Astrocyte of the spinal cord (primary cell): ENCODE data around the gene L3MBTL4.

Experiments
- DNase-seq: peaks from one replicate; pipeline ENCODE4 v3.0.0; 2011; ENCODE audit warnings: low read depth, low spot score
- H3K4me3 ChIP-seq: 2 replicates; pipeline ENCODE4 v1.5.1; 2011; ENCODE audit warnings: low read depth, mild to moderate bottlenecking, low read length, moderate library complexity
- CTCF ChIP-seq: IDR thresholded peaks from 2 replicates; pipeline ENCODE4 v1.5.1; 2012; ENCODE audit warnings: low read depth, mild to moderate bottlenecking, low read length, inconsistent platforms
- in situ Hi-C: cut with HindIII; loops from 2 replicates; pipeline ENCODE4 v1.10.0; 2017; ENCODE audit warnings: low sequenced_read_pairs

L3MBTL4 gene

GRCh38 chr18:6367208-6367607, 47.5 kb downstream of the L3MBTL4 start:
- no peak for TF ChIP-seq CTCF
- DNase-seq = no peak
- H3K4me3 ChIP-seq = no peak overlapping the region
- in situ Hi-C loops = no loop called here

GRCh38 chr18:6366776-6367175, 47.9 kb downstream of the L3MBTL4 start:
- DNase-seq = no peak
- H3K4me3 ChIP-seq = no peak overlapping the region
- in situ Hi-C loops = no loop called here
- no peak for TF ChIP-seq CTCF

GRCh38 chr18:6365385-6365784, 49.3 kb downstream of the L3MBTL4 start:
- DNase-seq = no peak
- no peak overlapping the region for H3K4me3 ChIP-seq
- in situ Hi-C loops = no loop called here
- TF ChIP-seq CTCF = no peak

GRCh38 chr18:6363216-6363615, 51.5 kb downstream of the L3MBTL4 start:
- DNase-seq = no peak
- no peak for TF ChIP-seq CTCF
- in situ Hi-C loops = no loop called here
- no peak overlapping the region for H3K4me3 ChIP-seq

GRCh38 chr18:6362559-6363129, 52.1 kb downstream of the L3MBTL4 start:
- in situ Hi-C loops = no loop called here
- no peak for TF ChIP-seq CTCF
- DNase-seq = no peak
- no peak overlapping the region for H3K4me3 ChIP-seq

- no peak overlapping the region for H3K4me3 ChIP-seq
- no peak for DNase-seq
- no peak for TF ChIP-seq CTCF
- in situ Hi-C loops = no loop called here
These were observed 57.0 kb downstream of the L3MBTL4 start for GRCh38 chr18:6357668-6358067.
